HG03045 (cell line): ENCODE measurements around the gene RCCD1.
A peak's percentile ranks its signal among the peaks of the same experiment; 100 is the strongest.
"Not testable (repeated sequence)": the region's sequence is repeated elsewhere in the genome, so short reads cannot be mapped to it uniquely, and the experiment has no call there.

Experiments
- ATAC-seq: cut with Tn5 transposase; IDR thresholded peaks from one replicate; pipeline ENCODE4 v1.9.1; 2021; ENCODE audit warnings: mild to moderate bottlenecking, moderate library complexity; ENCODE audit not compliant: unreplicated experiment

RCCD1 gene, protein sequence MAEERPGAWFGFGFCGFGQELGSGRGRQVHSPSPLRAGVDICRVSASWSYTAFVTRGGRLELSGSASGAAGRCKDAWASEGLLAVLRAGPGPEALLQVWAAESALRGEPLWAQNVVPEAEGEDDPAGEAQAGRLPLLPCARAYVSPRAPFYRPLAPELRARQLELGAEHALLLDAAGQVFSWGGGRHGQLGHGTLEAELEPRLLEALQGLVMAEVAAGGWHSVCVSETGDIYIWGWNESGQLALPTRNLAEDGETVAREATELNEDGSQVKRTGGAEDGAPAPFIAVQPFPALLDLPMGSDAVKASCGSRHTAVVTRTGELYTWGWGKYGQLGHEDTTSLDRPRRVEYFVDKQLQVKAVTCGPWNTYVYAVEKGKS

DNA sequence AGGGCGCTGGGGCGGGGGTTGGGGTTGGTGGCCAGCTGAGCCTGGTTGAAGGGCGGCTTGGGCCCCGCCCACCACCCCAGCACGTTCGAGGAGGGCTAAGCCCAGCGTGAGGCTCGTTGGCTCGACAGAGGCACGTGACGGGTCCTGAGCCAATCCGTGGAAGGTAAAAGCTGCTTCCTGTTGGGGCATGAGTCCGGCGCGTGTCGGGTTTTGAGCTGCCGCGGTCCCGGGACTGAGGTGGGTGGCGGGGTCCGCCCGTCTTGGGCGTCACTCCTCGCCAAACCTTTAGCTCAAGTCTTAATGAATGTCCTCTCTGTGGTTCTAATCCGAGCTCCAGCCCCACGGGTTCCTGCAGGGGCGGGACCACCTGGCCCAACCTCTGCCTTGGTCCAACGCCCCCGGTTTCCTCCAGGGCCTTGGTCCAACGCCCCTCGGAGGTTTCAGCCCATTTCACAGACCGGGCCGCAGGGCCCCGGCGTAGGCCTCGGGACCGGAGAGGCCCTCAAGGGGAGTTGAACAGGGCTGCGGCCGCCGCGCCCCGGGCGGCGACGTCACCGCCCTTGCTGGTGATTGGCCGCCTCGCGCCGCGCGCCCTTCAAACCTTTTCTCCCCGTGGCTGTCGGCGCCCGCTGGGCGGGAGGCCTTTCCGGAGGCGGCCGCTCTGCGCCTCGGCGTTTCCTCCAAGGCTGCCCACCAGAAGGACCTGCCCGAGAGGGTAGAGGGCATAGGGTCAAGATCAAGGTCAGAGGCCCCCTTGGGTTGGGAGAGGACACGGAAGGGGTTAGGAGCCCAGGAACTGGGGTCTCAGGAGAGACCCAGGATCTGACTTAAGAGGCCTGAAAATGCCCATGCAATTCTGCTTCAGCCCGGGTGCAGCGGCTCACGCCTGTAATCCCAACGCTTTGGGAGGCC lies at the start of gene RCCD1:
RCCD1 (plus strand) TSS at position 173 of the 912 bp plus-strand sequence. CDS start 1,851 bp downstream, outside the sequence.
- peak; percentile 93 for ATAC-seq

DNA sequence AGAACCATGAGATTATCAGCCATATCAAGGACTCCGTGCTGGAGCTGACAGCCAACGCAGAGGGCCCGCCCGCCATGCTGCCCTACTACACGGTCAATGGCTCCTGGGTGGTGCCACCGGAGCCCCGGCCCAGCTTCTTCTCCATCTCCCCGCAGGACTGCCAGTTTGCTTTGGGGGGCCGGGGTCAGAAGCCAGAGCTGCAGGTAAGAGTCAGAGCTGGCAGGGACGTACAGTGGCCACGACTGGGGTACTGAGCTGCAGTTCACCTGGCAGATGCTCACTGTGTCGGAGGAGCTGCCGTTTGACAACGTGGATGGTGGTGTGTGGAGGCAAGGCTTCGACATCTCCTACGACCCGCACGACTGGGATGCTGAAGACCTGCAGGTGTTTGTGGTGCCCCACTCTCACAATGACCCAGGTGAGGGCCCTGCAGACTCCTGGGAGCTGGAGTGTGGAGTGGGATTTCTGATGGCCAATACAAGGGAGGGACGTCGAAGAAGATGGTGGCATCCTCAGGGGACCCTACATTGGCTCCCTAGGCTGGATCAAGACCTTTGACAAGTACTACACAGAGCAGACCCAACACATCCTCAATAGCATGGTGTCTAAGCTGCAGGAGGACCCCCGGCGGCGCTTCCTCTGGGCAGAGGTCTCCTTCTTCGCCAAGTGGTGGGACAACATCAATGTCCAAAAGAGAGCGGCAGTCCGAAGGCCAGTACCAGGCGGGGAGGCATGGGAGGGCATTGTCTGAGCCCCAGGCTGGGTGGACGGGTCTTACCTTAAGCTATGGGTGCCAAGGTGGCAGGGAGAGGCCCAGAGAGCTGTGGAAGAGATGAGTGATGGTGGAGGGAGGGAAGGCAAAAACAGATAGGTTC lies 49.1 kb upstream of the RCCD1 start:
- no peak for ATAC-seq

DNA sequence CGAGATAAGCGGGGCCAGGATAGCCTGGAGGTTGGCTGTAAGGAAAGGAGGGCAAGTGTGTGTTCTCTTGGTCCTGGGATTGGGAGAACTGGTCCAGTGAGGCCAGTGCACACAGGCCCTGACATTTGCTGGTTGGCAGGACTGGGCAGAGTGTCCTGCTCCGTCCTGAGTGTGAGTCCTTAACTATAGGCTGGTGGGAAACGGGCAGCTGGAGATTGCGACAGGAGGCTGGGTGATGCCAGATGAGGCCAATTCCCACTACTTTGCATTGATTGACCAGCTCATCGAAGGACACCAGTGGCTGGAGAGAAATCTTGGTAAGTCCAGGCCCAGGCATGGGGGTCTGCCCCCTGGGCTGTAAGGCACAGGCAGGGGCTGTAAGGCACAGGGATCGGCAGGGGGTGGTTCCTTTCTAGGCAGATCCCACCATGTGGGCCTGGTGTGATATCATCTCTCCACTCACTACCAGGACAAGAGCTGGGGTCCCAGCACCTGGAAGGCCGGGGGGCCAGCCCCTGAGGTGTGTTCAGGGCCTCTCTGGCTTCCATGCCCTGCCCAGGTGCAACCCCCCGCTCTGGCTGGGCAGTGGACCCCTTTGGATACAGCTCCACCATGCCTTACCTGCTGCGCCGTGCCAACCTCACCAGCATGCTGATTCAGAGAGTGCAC lies 48.4 kb upstream of the RCCD1 start:
- ATAC-seq = no peak

DNA sequence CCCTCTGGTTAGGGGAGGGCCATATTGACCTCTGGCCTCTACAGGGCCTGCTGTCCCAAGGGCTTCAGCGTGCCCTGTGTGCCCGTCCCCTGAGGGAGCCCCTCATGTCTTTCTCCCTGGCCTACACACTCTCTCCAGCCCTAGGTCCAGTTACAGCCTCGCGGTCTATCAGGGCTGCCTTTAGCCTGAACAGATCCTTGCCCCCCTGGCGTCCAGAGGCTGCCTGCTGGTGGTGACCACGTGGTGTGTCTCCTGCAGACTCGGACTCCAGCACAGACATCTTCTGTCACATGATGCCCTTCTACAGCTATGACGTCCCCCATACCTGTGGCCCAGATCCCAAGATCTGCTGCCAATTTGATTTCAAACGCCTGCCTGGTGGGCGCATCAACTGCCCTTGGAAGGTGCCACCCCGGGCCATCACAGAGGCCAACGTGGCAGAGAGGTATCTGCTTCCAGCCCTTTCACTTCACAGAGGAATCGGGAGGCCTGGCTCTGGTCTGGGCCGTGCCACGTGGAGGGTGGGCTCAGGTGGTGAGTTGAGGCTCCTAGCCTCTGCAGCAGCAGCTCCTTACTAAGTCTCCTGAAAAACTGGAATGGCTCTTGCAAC lies 47.5 kb upstream of the RCCD1 start:
- ATAC-seq = no peak

DNA sequence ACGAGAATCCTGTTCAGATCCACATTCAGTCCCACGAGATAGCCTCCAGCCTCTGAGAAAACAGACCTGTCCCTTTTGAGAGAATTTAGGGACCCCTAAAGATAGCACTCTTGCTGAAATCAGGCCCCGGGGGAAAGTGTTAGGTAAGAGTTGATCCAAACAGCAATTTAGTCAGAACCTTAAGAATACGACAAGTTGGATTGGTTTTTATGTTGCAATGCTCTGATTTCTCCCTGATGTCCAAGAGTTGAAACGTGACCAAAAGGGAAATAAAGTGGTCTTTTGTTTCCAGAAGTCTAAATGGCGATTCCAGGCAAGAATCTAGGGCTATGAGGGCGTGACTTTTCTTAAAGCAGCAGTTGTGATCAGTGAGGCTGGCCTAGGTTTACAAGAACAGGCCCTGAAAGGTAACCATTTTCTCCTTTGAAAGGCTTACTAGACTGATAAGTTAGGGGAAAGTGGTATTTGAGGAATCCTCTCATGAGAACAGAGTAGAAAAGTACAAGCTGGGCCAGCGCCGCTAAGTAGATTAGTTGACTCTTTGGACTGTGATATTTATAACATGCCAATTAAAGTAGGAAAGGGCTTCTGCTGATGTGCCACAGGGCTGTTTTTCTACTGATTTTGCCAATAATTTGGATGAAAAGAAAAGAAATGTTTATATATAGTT lies 46.7 kb upstream of the RCCD1 start:
- ATAC-seq = no peak

DNA sequence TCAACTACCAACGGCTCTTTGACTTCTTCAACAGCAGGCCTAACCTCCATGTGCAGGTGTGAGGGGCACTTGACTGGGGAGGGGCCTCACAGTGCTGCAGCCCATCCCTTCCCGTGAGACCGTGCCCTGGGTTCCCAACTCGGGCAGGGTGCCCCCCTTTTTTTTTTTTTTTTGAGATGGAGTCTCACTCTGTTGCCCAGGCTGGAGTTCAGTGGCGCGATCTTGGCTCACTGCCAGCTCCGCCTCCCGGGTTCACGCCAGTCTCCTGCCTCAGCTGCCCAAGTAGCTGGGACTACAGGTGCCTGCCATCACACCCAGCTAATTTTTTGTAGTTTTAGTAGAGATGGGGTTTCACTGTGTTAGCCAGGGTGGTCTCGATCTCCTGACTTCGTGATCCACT lies 45.2 kb upstream of the RCCD1 start:
- ATAC-seq = not testable (repeated sequence)

DNA sequence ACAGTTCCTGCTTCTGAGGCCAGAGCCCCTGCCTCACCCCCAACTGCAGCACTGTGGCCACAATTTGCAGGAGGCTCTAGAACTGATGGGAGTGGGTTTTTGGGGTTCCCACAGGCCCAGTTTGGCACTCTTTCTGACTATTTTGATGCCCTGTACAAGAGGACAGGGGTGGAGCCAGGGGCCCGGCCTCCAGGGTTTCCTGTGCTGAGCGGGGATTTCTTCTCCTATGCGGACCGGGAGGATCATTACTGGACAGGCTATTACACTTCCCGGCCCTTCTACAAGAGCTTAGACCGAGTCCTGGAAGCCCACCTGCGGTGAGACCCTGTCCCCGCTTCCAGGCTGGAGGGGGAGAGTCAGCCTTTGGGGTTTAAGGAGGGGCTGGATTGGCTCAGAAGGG lies 44.7 kb upstream of the RCCD1 start:
- no peak for ATAC-seq

DNA sequence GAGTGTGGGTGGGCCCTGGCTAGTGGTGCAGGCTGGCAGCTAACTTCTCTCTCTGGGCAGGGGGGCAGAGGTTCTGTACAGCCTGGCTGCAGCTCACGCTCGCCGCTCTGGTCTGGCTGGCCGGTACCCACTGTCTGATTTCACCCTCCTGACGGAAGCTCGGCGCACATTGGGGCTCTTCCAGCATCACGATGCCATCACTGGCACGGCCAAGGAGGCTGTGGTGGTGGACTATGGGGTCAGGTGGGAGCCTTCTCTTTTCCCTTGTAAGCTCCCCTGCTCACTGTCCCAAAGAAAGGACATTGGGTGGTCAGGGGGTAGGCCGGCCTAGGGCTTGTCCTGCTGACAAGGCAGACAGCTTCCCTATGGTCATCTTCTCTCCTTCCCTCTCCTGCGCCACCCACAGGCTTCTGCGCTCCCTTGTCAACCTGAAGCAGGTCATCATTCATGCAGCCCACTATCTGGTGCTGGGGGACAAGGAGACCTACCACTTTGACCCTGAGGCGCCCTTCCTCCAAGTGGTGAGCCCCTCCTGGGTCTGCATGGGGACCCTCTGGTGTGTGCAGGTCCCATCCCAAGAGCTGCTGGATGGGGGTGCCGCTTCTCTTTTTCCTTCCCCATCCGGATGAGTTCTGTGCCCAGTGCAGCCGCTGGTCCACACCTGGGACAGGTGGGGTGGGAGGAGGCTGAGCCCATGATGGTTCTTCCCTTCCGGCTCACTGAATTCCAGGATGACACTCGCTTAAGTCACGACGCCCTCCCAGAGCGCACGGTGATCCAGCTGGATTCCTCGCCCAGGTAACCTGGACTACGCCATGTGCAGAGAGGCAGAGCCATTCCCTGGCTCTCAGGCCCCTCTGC lies 44.0 kb upstream of the RCCD1 start:
- ATAC-seq = no peak

DNA sequence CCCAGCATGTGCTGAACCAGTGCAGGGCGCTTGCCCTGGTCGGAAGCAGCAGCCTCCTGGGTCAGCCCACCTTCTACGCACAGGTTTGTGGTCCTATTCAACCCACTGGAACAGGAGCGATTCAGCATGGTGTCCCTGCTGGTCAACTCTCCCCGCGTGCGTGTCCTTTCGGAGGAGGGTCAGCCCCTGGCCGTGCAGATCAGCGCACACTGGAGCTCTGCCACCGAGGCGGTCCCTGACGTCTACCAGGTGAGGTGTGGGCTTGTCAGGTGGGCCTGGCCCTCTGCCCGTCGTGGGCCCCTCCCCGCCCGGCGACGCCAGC lies 43.4 kb upstream of the RCCD1 start:
- ATAC-seq = no peak

DNA sequence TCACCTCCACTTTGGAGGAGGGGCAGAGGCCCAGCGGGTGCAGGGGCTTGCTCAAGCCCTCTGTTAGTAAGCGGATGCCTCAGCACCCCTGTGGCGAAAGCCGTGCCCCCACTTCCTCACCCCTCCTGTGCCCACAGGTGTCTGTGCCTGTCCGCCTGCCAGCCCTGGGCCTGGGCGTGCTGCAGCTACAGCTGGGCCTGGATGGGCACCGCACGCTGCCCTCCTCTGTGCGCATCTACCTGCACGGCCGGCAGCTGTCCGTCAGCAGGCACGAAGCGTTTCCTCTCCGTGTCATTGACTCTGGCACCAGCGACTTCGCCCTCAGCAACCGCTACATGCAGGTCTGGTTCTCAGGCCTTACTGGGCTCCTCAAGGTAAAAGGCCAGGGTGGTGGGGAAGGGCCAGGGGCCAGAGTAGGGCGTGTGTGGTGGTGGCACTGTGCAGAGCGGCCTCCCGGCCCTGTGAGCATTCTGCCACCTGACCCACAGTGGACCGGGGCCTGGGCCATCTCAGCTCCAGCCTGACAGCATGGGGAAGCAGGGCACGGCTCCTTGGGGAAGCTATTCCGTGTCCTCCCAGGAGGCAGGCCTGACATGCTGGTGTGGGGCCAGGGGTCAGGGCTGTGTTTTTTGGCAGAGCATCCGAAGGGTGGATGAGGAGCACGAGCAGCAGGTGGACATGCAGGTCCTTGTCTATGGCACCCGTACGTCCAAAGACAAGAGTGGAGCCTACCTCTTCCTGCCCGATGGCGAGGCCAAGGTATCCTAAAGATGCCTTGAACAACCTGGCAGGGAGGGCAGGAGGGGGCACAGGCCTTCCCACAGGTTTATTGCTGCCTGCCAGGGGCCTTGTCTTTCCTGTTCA lies 42.5 kb upstream of the RCCD1 start:
- ATAC-seq = no peak

DNA sequence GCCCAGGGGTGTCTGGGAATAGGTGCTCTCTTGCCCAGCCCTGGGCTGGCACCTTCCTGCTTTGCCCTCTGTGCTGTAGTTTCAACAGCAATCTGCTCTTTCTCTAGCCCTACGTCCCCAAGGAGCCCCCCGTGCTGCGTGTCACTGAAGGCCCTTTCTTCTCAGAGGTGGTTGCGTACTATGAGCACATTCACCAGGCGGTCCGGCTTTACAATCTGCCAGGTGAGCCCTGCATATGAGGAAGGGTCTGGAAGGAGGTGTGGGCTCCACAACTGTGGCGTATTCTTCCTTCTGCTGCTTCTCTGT lies 42.0 kb upstream of the RCCD1 start:
- ATAC-seq = no peak

DNA sequence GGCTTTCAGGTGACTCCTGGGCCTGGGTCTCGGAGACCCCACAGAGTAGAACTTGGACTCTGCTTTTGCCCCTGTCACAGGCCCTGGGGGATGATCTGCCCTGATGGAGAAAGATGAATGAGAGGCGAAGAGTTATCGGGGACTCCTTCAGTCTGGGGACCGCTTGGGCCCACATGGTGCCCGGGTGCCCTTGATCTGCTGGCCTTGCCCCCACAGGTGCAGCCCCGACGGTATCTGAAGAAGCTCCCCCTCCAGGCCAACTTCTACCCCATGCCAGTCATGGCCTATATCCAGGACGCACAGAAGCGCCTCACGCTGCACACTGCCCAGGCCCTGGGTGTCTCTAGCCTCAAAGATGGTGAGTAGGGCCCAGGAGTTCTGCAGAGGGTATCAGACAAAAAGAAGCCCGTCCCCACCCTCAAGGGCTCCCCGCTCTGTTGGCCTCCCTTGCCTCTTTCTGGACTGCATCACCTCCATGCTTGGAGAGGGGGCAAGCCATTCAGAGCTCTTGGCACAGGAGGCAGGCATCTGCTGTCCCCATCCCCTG lies 41.2 kb upstream of the RCCD1 start:
- no peak for ATAC-seq

DNA sequence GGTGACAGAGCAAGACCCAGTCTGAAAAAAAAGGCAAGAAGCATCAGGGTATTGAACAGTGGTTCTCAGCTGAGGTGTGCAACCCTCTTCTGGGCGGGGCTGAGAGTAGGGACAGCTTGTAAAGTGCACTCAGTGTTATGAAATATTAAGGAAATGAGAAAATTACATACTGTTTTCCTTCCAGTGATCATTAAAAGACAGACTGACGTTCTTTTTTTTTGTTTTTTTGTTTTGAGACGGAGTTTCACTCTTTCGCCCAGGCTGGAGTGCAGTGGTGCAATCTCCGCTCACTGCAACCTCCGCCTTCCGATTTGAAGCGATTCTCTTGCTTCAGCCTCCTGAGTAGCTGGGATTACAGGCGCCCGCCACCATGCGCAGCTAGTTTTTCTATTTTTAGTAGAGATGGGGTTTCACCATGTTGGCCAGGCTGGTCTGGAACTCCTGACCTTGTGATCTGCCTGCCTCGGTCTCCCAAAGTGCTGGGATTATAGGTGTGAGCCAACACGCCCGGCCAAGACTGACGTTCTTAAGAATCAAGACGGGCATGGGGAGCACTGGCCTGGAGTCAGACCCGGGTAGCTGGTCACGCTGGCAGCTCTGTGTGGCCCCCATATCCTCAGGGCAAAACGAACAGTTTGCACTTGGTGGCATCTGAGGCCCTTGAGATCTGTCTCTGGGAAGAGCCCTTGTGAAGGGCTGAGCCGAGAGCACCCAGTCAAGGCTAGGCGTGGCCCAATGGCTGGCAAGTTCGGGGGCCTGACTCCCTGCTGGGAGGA lies 40.2 kb upstream of the RCCD1 start:
- no peak for ATAC-seq

DNA sequence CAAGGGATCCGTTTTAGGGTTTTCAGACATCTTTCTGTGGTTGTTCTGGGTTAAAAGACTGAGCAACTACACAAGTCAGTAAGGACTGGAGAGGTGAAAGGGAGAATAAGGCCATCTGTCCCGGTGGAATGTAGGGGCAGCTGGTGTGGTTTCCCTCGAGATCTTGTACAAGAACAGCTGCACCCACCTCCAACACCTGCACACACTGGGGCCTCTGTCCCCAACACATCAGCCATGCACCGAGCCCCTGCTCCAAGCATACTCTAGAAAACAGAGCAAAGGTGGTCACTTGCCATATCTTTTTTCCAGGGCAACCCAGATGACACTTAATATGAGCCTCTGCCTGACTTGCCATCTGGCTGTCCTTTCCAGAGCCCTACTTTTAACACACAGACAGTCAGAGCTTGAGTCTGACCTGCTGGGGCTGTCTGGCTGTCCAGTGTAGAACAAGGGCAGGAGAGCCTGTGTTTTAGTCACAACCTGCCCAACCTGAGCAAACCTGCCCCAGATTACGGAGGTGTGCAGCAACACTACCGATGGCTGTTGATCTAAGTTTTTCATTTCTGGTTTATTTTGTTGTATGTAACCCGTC lies 39.4 kb upstream of the RCCD1 start:
- ATAC-seq = no peak

DNA sequence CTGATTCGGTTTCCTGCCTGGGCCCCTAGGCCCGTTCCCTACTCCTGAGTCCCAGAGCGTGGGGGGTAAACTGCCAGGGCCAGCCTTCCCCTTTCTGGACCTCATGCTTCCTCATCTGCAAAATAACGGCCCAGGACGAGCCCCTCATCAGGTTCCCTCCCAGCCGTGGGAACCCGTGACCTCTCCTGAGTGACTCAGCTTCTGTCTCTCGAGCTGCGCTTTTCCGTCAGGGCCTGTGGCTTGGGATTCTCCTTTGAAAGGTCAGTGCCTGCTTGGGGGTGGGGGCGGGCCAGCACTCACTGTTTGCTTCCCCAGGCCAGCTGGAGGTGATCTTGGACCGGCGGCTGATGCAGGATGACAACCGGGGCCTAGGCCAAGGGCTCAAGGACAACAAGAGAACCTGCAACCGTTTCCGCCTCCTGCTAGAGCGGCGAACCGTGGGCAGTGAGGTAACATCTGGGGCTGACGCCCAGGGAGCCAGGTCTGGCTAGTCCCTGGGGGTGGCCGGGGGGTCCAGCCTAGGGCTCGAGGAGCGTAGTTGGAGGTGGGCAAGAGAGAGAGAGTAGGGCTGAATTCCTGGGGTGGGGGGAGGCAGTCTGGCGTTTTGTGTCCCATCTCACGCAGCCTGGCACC lies 38.8 kb upstream of the RCCD1 start:
- ATAC-seq = no peak

DNA sequence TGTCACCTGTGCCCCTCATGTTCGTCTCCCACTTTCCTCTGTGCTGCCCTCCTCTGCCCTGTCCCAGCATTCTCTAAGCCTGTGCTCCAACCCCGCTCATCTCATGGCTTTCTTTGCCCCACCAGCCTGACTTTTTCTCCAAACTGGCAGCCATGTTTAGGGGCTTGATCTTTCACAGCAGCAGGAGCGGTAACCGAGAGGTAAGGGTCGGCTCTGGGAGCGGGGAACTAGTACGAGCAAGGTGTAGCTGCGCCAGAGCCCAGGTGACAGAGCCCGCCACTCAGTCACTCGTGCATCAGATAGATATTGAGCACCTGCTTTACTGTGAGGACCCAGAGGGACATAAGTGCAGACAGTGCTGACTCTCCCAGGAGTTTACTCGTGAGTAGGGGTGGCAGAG lies 38.2 kb upstream of the RCCD1 start:
- no peak for ATAC-seq
